HL-60 (cell line): ENCODE results near the gene LRRC52.

Experiments used
- DNase-seq, 2 experiments: peaks; one replicate each; pipeline ENCODE4 v3.0.0-alpha.2; 2010 to 2020; ENCODE audit warnings: low read depth in 1 of 2, low spot score in 1 of 2
- H3K27ac ChIP-seq: fragments of 250-450 bp; sonication (Bioruptor Pico); replicated peaks from 2 replicates; pipeline ENCODE4 v1.5.1; 2020; ENCODE audit warnings: mild to moderate bottlenecking, moderate library complexity
- H3K27me3 ChIP-seq: fragments of 250-450 bp; sonication (Bioruptor Pico); 2 replicates; pipeline ENCODE4 v1.5.1; 2021; ENCODE audit warnings: mild to moderate bottlenecking, moderate library complexity; ENCODE audit not compliant: insufficient read depth, poor library complexity, severe bottlenecking
- H3K4me3 ChIP-seq: replicated peaks from 2 replicates; pipeline ENCODE4 v1.5.1; 2011; ENCODE audit warnings: mild to moderate bottlenecking, control low read depth, low read length; ENCODE audit not compliant: insufficient read depth
- GABPA ChIP-seq: IDR thresholded peaks from 2 replicates; pipeline ENCODE4 v1.6.1; 2012; ENCODE audit warnings: low read depth
- POLR2AphosphoS5 ChIP-seq: IDR thresholded peaks from 2 replicates; pipeline ENCODE4 v1.6.1; 2012; ENCODE audit warnings: low read depth
- SPI1 ChIP-seq: IDR thresholded peaks from 2 replicates; pipeline ENCODE4 v1.6.1; 2012; ENCODE audit warnings: low read depth, mild to moderate bottlenecking, borderline replicate concordance
- TF ChIP-seq, protein P1 (sequence below): IDR thresholded peaks from 2 replicates; pipeline ENCODE4 v1.6.1; 2012; ENCODE audit warnings: low read depth; ENCODE audit not compliant: insufficient replicate concordance
- TF ChIP-seq, protein P2 (sequence below): IDR thresholded peaks from one replicate; pipeline ENCODE4 v1.5.1; 2011; ENCODE audit warnings: low read length, control low read depth, inconsistent platforms; ENCODE audit not compliant: insufficient read depth

The LRRC52 gene

DNA sequence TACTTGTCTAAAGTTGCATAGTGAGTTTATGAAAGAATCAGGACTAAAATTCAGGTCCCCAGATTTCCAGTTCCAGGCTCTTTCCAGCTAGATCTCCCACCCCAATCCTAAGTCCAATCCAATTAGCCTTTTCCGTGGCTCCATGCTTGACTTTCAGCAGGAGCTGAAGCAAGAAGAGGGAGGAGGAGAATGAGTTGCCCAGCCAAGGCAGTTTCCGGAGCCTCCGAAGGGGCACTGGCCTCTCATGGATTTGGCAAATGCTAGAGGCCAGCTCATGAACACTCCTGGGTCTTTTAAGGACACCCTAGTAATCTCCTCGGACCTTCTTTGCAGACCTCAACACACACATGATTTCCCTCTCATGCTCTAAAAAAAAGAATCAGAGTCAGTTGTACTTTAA lies 10.5 kb upstream of the LRRC52 start:
- H3K27me3 ChIP-seq = no peaks in the 10 kb centered on the region
- no peak for DNase-seq
- no peak overlapping the region for H3K27ac ChIP-seq
- TF ChIP-seq, protein P1, sequence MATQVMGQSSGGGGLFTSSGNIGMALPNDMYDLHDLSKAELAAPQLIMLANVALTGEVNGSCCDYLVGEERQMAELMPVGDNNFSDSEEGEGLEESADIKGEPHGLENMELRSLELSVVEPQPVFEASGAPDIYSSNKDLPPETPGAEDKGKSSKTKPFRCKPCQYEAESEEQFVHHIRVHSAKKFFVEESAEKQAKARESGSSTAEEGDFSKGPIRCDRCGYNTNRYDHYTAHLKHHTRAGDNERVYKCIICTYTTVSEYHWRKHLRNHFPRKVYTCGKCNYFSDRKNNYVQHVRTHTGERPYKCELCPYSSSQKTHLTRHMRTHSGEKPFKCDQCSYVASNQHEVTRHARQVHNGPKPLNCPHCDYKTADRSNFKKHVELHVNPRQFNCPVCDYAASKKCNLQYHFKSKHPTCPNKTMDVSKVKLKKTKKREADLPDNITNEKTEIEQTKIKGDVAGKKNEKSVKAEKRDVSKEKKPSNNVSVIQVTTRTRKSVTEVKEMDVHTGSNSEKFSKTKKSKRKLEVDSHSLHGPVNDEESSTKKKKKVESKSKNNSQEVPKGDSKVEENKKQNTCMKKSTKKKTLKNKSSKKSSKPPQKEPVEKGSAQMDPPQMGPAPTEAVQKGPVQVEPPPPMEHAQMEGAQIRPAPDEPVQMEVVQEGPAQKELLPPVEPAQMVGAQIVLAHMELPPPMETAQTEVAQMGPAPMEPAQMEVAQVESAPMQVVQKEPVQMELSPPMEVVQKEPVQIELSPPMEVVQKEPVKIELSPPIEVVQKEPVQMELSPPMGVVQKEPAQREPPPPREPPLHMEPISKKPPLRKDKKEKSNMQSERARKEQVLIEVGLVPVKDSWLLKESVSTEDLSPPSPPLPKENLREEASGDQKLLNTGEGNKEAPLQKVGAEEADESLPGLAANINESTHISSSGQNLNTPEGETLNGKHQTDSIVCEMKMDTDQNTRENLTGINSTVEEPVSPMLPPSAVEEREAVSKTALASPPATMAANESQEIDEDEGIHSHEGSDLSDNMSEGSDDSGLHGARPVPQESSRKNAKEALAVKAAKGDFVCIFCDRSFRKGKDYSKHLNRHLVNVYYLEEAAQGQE = no peak
- no peak for TF ChIP-seq POLR2AphosphoS5
- TF ChIP-seq SPI1 = no peak
- TF ChIP-seq, protein P2, sequence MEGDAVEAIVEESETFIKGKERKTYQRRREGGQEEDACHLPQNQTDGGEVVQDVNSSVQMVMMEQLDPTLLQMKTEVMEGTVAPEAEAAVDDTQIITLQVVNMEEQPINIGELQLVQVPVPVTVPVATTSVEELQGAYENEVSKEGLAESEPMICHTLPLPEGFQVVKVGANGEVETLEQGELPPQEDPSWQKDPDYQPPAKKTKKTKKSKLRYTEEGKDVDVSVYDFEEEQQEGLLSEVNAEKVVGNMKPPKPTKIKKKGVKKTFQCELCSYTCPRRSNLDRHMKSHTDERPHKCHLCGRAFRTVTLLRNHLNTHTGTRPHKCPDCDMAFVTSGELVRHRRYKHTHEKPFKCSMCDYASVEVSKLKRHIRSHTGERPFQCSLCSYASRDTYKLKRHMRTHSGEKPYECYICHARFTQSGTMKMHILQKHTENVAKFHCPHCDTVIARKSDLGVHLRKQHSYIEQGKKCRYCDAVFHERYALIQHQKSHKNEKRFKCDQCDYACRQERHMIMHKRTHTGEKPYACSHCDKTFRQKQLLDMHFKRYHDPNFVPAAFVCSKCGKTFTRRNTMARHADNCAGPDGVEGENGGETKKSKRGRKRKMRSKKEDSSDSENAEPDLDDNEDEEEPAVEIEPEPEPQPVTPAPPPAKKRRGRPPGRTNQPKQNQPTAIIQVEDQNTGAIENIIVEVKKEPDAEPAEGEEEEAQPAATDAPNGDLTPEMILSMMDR = no peak
- H3K4me3 ChIP-seq = no peak overlapping the region

DNA sequence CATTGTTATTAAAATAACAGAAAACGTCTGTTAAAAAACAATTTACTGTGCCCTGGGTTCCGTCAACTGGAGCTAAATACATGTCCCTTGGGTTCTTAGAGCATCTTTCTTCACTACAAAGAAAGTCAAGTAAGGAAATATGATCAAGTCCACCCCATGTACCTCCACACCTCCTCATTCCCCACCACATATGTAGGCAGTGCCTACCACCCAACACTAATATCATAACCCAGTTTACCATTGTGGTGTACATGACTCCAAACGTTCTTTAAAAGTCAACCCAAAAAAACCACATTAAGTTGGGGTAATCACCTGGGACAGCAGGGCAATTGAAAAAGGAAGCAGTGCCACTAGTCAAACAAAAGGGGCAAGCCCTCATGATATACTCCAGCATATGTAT lies 7.8 kb upstream of the LRRC52 start:
- no peaks in the 10 kb centered on the region for H3K27me3 ChIP-seq
- no peak overlapping the region for H3K4me3 ChIP-seq

DNA sequence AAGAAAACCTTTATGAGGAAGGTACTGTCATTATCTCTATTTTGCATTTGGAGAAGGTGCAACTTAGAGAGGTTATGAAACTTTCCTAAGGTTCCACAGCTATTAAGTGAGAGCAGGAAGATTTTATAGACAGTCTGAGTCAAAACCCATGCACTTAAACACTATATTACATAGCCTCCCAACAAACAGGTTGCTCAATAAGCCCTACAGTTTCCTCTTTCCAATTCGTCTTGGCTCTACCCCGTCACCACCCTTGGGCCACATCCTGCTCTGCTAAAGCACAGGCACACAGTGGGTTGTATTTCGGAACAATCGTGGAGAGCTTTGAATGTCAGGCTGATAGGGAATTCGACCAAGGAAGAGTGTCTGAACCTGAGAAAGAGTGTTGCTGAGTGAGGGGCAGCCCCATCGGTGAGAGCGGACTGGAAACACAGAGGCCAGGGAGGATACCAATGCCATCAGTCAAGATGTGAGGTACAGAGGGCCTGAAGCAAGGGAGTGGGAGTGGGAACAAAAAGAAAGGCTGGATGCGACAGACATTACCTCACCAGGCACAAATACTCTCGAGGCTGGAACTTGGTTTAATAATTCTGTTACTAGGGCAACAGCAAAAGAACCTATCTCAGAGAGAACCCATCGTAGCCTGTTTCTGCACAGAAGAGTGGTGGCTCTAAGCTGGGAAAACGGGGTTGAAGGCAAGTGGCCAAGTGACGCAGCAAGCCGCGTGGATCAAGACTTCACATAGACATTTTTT lies 6.3 kb upstream of the LRRC52 start:
- TF ChIP-seq, protein P1 = no peak
- peak; percentile 20; the same call in 1 of the 2 replicates for TF ChIP-seq POLR2AphosphoS5
- Histone ChIP-seq H3K27me3 (no peaks in the 10 kb centered on the region), H3K4me3 (no peak overlapping the region), H3K27ac (peak overlapping the region; percentile 36; the same call in 1 of the 2 replicates)
- peak; percentile 54 to 83 for DNase-seq

More for the DNA sequence above, 7.8 kb upstream of the LRRC52 start:
- no peak overlapping the region for H3K27ac ChIP-seq
- no peak for DNase-seq
- no peak for TF ChIP-seq GABPA
- TF ChIP-seq POLR2AphosphoS5 = no peak
- no peak for TF ChIP-seq SPI1
- TF ChIP-seq, protein P1 = no peak
- TF ChIP-seq, protein P2 = no peak
